GM19397 (cell line): Measurements from ENCODE around the gene RNF44.
"Not testable (repeated sequence)": the region's sequence is repeated elsewhere in the genome, so short reads cannot be mapped to it uniquely, and the experiment has no call there.

ENCODE experiments used
- ATAC-seq: cut with Tn5 transposase; IDR thresholded peaks from one replicate; pipeline ENCODE4 v1.9.1; 2021; ENCODE audit warnings: mild to moderate bottlenecking, moderate library complexity; ENCODE audit not compliant: unreplicated experiment

Gene RNF44

DNA sequence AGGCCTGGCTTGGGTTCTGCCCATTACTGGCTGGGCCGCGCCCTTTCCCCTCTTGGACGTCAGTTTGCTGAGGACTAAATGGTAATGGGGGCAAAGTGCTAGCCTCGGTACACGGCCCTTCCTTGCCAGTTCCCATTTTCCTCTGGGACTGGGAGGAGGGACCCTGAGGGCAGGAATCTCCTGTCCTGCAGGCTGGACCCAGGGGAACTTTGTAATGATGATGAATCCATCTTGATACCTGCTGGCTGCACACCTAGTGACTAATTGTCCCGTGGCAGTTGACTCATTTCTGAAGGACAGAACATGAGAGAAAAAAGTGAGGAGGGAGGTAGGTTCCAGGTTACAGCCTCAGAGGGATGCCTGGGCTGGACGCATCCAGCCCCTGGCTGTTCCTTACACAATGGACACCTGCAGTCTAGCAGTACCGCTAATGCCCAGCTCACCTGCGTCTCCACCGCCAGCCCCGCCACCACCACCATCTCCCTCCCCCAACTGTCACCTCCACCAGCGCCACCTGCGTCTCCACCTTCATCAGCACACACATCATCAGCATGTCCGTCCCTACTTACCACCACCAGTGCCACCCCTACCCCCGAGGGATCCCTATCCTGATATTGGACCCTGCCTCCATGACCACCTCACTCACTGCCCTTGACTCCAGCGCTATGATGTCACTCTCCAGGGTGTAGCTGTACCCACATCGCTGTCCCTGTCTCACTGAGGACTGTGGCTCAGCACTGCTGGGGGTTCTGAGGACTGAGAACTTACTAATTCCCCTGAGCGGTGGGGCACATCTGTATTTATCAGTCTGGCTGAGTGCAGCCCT lies 16.3 kb upstream of the RNF44 start:
- ATAC-seq, result no peak

DNA sequence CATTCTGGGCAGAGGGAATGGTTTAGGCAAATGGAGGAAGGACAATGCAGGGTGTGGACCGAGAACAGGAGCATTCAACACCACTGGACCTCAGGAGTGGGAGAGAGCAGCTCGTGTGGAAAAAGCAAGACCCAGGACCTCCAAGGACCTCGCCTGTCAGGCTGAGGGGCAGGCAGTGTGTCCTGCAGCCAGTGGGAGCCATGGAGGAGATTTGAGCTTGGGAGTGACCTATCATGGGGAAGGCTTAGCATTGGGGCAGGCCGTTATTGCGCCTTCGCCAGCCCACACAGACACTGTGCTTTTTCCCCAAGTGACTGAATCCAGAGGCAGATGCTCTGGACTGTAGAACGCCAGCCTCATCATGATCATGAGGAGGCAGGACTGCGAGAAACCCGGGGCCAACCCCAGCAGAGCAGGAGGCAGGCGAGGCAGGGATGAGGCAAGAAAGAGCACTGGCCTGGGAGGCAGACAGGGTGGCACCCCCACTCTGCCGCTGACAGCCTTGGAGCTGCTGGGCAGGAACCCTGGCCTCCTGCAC lies 15.2 kb upstream of the RNF44 start:
- ATAC-seq, result no peak

DNA sequence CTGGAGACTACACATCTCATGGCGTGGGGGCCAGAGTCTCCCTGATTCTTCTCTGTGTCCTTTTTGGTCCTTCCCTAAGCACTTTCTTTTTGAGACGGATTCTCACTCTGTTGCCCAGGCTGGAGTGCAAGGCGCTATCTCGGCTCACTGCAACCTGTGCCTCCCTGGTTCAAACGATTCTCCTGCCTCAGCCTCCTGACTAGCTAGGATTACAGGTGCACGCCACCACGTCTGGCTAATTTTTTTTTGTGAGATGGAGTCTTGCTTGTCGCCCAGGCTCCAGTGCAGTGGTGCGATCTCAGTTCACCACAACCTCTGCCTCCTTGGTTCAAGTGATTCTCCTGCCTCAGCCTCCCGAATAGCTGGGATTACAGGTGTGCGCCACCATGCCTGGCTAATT lies 13.7 kb upstream of the RNF44 start:
- ATAC-seq, result not testable (repeated sequence)

DNA sequence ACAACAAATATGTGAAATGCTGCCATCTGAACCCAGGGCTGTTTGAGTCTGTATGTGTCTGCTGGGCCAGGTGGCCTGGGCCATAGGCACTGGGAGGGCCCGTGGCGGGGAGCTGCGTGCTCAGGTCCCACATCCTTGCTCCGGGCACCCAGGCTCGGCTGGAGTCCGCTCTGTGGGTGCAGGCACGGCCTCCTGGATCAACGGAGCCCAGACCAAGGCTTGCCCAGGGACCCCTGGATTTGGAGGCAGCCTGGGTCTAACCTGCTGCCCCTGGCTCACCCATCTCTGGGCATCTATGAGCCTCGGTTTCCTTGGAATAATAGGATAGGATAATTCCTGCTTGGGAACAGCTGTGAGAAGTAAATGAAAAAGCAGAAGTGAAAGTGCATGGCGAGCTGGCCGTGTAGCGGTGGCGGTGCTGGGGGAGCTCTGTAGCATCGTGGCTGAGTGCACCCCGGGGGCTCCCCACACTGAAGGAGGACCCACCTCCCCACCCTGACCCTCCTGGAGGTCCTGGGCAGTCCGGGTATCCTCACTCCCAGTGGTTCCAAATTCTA lies 13.2 kb upstream of the RNF44 start:
- ATAC-seq, result no peak

DNA sequence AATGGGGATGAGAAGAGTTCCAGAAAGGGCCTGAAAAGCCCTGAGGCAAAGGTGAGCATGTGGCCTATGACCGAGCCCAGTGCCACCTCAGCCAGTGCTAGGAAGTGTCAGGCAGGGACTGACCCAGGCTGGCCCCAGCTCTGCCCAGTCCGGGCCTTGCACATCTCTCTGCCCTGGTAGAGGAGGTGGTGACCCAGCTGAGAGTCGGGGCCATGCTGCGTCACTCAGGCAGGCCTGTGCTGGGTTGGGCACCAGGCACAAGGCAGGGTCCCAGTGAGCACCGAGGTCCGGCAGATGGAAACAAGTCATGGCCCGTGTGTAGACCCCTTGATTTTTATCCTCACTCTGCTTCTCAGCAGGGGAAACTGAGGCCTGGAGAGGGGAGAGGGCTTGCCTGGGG lies 12.7 kb upstream of the RNF44 start:
- no peak for ATAC-seq

DNA sequence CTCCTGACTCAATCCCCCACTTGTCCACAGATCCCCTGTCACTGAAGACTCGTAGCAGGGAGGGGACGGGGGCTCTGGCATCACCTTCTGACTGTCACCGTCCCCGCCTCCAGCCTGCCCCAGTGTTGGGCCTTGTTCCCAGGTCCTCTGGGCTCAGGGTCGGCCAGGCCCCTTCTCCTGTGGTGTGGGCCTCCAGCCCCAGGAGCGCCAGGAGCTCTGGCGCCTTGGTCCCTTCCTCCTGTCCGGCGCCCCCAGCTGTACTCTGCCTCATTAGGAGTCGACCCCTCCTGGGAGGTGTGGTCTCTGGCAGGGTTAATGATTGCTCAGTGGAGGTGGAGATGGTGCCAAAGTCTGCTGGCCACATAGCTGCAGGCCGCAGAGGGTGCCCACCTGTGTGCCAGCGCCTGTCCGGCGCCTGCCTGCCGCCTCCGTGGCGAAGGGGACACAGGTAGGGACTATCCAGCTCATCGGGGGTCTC lies 11.8 kb upstream of the RNF44 start, which contains the start of gene CDHR2:
TSS of gene CDHR2 (plus strand) at position 376 of the 478 bp plus-strand sequence. CDS start 16,011 bp downstream, outside the sequence.
- ATAC-seq, result no peak

DNA sequence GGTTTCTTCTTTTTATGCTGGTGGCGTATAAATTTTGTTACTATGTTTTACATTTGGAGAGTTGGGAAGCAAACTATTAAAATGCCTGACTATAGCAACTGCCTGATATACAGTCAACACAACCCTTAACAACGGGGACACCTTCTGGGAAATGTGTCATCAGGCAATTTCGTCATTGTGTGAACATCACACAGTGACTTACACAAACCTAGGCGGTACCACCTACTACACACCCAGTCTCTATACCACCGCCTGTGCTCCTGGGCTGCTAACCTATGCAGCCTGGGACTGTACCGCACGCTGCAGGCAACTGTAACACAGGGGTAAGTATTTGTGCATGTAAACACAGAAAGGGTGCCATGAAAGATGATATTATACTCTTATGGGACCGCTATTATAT lies 10.6 kb upstream of the RNF44 start:
- no peak for ATAC-seq

DNA sequence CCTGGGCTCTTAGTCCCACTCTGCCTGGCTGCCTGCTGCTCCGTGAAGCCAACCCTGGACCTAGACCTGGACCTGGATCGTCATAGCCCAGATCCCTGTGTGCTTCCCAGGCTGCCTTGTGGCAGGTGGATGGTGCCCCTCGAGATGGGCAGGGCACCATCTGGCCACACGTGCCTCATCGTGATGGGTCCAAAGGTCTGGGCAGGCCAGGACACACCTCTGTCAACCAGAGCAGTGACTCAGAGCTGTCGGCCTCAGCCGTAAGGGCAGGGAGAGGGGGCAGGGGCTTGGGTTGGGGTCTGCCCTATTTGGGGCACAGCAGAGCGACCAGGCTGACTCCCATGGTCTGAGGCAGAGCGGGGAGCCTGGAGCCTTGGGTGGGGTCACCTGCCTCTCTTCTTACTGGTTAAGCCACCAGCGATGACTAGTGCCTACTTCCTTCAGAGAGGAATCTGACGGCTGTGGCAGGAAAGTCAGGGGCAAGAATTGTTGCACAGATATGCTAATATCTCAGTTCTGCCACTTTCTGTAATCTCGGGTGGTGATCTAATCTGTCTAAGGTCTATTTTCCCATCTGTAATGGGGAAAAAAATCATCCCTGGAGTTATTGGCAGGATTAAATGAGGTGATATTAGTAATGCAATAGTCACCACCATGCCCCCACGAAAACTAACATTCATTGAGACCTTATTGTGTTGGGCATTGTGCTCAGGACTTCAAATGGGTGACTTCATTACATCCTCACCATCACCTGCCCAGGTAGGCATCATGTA lies 8.7 kb upstream of the RNF44 start:
- no peak for ATAC-seq

DNA sequence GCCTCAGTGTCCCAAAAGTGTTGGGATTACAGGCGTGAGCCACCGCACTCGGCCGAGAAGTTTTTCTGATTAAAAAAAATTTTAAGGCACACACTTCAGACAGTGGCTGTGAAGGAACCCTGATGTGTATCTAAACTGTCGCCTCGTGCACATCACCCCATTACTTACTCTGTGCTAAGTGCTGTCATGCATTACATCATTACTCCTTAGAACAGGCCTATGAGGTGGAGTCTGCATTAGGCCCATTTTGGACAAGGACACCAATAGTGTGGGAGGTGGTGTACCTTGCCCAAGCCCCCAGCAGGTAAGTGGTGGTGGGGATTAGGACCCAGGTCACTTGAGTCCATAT lies 8.2 kb upstream of the RNF44 start:
- no peak for ATAC-seq

DNA sequence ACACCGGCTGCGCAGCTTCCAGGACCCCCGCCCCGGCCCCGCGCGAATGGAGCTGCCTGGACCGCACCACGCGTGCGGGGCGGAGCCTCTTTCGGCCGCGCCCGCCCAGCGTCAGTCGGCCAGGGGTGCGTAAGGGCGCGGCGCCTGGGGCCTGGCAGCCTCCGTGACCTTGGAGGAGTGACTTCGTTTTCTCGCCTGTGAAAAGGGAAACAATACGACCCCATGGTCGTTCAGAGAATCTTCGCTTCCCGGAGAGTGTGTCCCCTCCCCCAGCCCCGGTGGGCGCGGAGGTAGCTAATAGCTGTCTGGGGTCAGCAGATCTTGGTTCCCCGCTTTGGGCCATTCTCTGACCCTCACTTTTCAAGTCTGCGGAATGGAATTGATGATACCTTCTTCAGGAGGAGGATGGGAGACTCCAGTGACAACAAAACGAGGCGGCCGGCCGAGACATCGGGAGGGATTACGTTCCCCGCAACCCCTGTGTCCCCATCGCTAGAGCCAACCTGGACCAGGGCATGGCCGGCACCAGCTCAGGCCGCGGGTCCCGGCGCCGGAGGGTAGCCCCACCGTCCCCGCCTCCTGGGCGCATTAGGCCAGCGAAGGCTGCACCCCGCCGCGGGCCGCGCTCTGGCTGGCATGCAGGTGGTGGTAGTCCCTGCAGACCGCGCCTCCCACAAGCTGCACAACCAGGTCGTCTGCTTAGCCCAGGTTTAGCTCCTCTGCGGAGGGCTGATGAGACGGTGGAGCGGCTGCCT lies 6.4 kb upstream of the RNF44 start:
- ATAC-seq, result peak; percentile 65

DNA sequence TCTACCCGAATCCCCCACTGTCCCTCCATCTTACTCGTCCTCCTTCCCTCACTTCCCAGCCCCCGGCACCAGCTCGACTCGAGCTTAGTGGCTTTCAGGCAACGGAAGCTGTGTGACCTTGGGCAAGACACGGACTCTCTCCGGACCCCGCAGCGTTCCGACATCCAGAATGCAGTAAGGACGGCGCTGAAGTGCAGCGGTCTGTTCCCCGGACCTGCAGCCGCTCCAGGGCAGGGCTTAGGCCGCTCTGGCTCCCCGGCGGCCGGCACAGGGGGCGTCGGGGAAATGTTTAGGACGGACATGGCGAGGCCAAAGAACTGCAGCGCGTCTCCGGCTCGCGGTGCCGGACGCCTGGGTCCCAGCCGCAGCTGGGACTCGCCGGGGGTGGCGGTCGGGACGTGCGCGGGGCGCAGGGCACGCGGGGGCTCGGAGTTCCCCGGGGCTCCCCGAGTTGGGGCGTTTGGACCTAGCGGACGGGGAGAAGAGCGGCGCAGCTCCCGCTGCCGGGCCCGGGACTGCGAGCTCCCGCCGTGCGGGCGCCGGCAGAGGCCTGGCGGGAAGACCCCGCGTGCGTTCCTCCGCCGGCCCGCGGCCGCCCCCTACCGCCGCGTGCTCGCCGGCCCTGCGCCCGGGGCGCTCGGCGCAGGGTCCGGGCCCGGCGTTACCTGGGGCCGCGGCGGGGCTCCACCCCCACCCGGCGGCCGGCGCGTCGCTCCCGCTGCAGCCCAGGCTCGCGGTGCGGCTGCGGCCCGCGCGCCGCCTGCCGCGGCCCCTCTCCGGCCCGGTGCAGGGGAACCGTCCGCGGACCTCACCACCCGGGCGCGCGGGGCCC lies 5.6 kb upstream of the RNF44 start:
- peak; percentile 54 for ATAC-seq

DNA sequence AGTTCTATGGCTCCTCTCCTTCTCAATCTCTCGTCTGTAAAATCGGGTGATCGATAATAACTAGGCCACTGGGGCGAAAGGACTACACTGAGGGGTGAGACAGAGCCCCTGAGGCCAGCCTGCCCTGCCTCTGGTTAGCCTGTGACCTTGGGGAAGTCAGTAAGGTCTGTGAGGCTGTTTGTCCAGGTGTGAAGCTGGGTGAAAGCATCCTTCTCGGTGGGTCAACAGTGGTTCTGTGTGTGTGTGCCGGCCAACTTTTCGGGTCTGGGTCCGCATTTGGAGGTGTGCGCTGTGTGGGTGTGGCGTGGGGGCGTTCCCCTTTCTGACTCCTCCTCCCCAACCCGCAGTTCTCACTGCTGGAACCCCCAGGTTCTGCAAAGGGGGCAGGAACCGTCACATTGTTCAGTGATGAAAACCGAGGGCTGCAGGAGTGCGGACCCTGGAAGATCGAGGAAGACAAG lies 5.0 kb upstream of the RNF44 start:
- no peak for ATAC-seq

DNA sequence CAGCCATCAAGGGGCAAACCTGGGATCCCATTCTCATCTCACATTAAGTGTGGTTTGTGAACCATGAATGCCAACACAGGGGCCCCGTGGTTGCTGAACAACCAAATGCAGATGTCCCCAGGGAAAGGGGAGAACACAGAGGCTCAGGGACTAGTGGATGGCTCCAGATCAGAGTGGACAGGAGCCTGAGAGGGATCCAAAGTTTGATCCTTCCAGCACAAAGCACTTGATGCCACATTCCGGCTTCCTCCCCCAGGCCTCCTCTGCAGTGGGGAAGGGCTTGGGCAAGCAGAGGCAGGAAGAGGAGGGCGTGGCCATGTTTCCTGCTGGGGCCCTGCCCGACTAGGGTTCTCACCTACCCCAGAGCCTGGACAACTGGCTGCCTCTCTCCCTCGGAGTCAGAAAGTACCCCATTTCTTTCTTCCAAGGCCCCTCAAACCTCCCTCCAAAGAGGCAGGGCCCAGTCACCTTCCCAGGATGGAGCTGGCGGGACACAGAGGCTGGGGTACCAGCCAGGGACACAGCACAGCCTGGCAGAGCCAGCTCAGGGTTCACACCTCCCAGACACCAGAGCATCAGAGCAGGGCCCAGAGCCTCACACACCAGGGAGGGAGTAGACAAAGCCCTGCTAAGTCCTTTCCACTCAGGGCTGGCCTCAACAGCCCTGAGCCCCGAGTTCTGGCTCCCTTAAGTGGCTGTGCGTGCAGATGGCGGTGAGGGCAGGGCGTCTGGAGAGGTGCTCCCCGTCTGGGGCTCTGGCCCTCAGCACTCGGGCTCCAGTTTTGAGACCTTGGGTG lies 4.3 kb upstream of the RNF44 start:
- no peak for ATAC-seq

DNA sequence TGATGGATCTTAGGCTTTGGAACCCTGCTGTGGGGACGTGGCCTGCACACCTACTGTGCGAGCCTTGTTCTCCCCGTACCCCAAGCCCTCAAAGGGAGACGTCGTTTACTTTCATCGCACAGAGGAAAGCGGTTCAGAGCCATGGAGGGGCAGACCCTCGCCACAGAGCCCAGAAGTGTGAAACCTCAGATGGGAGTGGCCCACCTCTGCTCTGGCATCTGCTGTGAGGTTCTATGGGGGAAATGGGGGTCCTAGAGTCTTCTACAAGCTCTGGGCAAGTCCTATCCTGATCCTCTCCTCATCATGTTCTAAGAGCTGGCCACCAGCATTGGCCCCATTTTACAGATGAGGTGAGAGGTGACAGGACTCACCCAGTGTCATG lies 3.7 kb upstream of the RNF44 start:
- ATAC-seq, result no peak

DNA sequence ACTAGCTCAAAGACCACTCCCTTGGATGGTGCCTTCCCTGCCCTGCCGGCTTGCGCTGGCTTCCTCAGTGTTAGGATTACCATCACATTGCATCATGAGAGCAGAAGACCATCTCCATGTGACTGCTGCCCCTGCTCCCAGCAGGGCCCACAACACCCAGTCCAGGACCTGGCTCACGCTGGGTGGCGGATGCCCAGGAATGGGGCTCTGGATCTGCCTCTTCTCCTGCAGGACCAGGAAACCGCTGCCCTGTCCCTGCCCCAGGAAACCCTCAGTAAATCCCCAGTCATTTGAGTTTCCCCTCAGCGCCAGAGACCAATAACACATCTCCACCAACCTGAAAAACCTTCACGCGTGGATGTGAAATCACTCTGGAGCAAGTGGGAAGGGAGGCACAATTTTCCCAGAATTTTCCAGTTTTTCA lies 3.3 kb upstream of the RNF44 start:
- no peak for ATAC-seq

DNA sequence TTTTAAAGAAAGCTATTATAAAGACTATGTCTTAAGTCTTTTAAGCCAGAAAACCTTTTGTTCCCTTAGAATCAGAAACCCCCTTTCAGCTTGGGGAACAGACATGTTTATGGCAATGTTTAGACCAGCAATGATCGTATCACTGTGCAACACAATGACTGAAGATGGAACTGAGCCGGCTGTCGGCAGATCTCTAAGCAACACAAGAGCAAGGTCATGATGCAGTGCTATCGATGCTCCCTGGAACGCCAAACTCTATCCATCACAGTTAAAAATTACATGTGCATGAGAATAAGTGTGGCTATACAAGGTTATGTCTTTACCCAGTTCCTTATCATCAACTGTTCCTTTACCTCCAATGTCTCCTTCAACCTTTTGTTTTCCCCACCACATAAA lies 1.8 kb upstream of the RNF44 start:
- no peak for ATAC-seq

DNA sequence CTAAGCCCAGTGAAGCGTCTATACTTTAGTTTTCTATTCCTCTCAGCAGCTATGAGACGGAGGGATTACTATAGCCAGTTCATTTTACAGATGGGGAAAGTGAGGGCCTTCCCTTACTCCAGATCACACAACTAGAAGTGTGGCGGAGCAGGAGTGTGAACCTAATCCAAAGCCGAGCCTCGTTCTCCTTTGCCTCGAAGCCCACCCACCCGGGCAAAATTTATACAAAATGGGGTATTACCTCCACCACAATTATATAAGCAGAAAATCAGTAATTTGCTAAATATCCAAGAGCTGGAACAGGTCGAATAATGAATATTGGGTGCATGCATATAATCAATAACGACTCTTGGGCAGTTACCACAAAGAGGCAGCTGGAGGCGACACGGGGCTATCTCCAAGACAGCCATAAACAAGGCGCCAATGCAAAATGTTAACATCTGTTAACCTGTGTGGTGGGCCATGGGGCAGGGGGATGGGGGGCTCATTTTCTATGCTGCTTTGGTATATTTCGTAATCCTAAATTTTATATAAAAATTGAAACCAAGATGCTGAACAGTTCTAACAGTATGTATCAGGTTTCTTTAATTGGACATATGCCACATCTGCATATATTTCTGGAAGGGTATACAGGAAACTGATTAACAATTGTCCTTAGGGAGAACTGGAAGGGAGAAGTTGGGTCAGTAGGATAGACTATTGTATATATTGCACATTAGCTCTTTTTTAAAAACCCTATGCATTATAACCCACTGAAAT lies 1.2 kb upstream of the RNF44 start:
- ATAC-seq, result no peak

DNA sequence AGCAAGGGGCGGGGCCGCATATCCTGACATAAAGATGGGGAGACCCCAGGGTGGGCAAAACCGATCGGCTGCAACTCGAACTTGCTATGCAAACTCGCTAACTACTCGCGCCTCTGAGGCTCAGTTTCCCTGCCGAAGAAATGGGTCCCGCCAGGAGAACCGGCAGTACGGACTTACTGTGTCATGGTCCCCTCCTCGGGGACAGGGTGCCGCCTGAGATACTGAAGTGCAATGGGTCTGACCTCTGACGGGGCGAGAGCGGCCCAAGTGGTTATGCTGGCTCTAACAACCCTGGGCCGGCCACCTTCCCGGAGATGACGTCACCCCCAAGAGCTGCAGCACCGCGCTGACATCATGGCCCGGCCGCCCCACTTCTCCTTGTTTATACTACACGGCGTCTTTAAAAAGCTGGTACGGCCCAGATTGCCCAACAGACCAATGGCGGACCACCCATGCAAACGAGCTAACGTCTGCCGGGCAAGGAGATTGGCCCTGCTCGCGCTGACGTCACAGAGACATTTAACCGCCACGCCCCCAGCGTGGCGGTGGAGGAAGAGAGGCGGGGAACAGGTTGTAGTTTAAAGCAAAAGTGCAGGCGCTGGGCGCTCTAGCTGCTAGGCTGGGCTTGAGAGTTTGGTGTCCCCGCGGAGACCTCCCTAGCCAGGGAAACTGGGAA lies 490 bp upstream of the RNF44 start:
- peak; percentile 63 for ATAC-seq
